Stimulated activated CD8-positive, alpha-beta memory T cell treated with anti-CD3 and anti-CD28 coated beads, Interleukin-7, amount 100 ng/mL, for 24 hours (primary cell): Measurements from ENCODE around the gene SGPL1.
"Not testable (repeated sequence)": the region's sequence is repeated elsewhere in the genome, so short reads cannot be mapped to it uniquely, and the experiment has no call there.

ENCODE experiments used
- DNase-seq: peaks from one replicate; pipeline ENCODE4 v3.0.0-alpha.2; 2020; ENCODE audit warnings: low read depth

The SGPL1 gene

DNA sequence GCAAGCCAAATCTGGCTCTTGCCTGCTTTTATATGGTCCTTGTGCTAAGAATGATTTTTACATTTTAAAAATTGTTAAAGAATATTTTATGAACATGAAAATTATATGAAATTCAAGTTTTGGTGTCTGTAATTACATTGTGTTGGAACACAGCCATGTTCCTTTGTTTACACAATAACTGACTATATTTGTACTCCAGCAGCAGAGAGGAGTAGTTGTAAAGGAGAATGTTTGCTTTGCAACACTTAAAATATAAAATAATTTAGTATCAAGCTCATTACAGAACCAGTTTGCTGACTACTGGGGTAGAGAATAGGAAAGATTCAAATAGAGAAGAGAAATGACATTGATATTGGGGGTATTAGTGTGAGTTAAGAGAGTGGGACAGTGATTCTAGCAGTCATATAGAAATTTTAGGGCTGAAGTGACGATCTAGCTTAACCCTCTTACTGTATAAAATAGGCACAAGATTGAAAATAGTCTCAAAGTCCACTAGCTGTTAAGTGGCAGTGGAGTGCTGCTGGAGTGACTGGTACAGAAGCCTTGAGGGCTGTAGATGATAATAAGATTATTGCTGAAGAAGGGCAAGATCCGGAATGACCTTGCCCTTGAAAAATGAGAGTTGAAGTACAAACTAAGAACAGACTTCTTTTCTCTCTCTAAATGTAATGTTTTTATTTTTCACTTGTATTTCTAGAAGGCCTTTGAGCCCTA lies 28.2 kb downstream of the SGPL1 start:
- no peak for DNase-seq

- no peak for DNase-seq
These were observed 29.5 kb downstream of the SGPL1 start for GRCh38 chr10:70845256-70845655.

GRCh38 chr10:70845816-70846215 lies 30.1 kb downstream of the SGPL1 start:
- DNase-seq = no peak

GRCh38 chr10:70846795-70847194 lies 31.0 kb downstream of the SGPL1 start:
- no peak for DNase-seq

- no peak for DNase-seq
These were observed 32.1 kb downstream of the SGPL1 start for GRCh38 chr10:70847659-70848360.

DNA sequence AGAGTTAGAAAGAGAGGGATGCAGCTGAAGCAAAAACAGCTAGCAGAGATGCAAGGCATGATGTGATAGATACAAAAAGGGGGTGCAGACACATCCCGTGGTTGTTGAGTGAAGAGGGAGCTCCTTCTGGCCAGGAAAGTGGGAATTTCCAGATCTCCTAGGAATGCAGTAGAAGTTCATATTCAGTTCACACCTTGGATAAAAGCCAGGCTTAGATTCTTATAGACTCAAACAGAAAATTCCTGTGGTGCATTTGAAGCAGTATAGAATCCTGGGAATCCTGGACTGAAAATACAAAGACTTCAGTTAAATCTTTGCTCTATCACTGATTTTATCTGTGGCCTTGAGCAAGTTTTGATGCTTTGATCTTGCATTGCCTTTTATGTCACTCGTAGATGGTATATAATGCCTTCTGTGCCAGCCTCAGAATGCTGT lies 33.9 kb downstream of the SGPL1 start:
- DNase-seq = no peak

DNA sequence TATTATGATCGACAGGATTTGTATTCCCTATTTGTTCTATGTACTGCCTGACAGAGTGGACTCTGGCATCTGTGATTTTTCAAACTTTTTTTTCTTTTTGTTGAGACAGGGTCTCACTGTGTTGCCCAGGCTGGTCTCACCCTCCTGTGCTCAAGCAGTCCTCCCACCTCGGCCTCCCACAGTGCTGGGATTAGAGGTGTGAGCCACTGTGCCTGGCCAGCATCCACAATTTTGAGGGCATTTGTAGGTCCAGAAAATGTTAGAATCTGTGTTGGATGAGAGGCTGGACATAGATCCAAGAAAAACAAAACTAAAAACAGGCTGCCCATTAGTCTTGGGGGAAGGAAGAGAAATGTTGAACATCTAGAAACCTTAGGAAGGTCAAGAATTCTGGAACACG lies 34.3 kb downstream of the SGPL1 start:
- DNase-seq = no peak

DNA sequence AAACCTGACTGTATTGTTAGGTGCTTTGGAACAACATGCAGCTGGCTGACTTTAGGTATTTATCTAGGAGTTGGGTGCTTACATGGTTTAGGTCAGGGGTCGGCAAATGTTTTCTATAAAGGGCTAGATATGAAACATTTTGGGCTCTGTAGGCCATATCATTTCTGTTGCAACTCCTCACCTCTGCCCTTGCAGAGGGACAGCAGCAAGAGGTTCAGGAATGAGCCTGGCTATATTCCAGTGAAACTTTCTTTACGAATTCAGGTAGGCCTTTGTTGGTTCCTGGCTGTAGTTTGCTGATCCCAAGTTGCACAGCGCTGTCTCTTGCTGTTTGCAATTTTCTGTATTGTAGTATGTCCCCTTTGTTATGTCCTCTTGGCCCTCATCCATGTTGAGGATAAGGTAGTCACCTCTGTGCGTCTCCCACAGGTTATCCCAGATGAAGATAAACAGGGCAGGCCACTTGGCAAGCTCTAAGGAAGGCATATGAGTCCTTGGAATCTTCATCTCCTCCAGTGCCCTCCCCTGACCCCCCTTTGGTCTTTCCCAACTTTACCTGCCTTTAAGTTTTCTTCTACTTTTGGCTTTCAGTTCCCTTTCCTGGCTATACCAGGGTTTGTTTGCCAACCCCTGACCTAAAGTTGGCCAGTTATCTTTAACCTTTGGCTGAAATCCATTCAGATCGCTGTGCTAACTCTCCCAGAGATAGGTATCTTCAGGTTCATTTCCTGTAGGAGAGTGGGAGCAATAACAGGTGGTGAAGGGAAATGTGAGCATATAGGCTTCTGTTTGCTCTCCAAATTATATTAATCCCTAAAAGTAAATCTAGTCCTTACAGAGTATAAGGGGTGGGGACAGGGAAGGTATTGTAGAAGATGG lies 36.1 kb downstream of the SGPL1 start:
- no peak for DNase-seq

- DNase-seq = no peak
These were observed 37.3 kb downstream of the SGPL1 start for GRCh38 chr10:70853038-70853437.

DNA sequence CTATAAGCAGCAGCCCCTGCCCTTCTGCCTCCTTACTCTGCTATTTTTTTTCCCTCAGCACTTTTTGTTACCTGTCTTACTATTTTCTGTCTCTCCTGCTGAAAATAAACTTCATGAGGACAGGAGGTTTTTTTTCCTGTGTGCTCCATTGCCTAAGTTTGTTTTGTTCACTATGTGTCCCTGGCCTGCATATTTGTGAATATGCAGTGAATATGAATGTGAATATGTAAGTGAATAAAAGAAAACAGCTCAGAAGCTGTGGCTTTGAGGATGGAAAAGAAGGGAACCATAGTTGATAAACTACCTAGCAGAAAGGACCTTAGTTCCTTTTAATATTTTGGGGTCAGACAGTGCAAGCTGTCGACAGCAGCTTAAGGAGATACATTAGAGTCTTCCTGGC lies 37.7 kb downstream of the SGPL1 start:
- no peak for DNase-seq

- DNase-seq = no peak
These were observed 40.7 kb downstream of the SGPL1 start for GRCh38 chr10:70856454-70856853.

GRCh38 chr10:70858759-70859158 lies 43.0 kb downstream of the SGPL1 start:
- DNase-seq = no peak

DNA sequence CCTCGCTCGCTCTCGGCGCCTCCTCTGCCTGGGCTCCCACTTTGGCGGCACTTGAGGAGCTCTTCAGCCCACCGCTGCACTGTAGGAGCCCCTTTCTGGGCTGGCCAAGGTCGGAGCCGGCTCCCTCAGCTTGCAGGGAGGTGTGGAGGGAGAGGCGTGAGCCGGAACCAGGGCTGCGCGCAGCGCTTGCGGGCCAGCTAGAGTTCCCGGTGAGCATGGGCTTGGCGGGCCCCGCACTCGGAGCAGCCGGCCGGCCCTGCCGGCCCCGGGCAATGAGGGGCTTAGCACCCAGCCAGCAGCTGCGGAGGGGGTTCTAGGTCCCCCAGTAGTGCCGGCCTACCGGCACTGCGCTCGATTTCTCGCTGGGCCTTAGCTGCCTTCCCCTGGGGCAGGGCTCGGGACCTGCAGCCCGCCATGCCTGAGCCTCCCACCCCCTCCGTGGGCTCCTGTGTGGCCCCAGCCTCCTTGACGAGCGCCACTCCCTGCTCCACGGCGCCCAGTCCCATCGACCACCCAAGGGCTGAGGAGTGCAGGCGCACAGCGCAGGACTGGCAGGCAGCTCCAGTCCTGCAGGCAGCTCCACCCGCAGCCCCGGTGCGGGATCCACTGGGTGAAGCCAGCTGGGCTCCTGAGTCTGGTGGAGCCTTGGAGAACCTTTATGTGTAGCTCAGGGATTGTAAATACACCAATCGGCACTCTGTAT lies 45.9 kb downstream of the SGPL1 start:
- not testable (repeated sequence) for DNase-seq

GRCh38 chr10:70863470-70864160 lies 47.9 kb downstream of the SGPL1 start:
- no peak for DNase-seq

DNA sequence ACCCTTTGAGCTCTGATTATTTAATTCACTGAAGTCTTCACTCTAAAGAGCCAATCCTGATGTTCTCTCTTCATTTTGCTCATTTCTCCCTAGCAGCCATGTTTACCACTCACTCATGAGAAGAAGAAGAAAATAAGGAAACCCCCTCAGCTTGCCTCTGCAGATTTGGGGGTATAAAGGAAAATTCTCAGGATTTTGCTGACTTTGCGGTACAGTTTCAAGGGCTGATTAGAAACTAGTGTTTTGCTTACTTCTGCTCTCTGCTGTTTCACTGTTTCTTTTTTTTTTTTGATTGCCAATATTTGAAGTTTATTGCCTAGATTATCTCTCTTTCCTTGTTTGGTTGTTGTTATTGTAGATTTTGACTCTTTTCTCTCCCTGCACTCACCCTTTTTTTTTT lies 49.2 kb downstream of the SGPL1 start:
- no peak for DNase-seq

DNA sequence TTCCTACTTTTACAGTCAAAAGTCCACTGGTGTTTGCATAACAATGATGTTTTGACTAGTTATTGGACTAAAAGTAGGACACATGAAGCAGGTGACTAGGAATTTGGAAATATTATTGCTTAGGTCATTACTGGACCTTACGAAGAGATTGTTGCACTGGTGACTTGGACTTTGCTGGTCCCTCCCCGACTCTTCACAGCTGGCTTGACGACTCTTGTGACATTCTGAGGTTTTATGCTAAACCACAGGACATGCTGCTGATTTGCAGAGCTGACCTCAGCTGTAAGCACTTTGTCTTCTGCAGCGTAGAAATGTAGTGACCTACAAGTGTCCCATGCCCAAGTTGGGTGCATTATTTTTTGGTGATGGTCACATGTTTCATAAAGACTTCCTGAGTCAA lies 50.7 kb downstream of the SGPL1 start:
- DNase-seq = no peak

- DNase-seq = no peak
These were observed 56.5 kb downstream of the SGPL1 start for GRCh38 chr10:70872291-70872690.

DNA sequence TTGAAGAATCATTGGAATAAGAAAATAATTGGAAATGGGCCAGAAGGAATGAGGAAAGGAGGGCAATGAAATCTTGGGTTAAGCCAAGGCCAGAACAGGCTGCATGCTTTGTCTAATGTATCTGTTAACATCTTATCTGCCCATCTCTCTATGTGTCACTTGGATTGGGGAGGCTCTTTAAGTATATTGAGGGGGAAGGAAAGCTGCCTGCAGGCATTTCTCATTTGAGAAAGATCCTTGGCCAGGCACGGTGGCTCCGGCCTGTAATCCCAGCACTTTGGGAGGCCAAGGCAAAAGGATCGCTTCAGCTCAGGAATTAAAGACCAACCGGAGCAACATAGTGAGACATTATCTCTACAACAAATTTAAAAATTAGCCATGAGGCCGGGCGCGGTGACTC lies 58.3 kb downstream of the SGPL1 start:
- DNase-seq = no peak

- no peak for DNase-seq
These were observed 63.5 kb downstream of the SGPL1 start for GRCh38 chr10:70879207-70879606.

- DNase-seq = peak; percentile 45
These were observed 64.4 kb downstream of the SGPL1 start for GRCh38 chr10:70880077-70880534.

DNA sequence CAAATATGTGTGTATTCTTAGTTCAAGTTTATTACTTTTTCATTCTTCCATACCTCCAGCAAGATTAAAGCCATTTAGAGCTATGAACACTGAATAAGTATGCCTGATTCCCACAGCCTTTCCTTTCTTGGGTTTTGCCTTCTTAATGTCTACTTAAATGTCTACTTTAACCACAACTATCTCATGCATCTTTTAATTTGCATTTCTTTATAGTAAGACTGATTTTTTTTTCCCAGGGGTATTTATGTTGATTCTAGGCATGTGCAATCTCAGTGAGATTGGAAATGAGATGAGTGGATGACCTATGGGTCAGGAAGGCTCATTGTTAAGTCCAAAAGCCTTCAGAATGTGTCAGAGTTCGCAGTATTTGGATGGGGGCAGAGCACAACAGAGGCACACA lies 69.0 kb downstream of the SGPL1 start:
- DNase-seq = no peak
